ENCODE data around the gene PSMD4.

The PSMD4 gene

DNA sequence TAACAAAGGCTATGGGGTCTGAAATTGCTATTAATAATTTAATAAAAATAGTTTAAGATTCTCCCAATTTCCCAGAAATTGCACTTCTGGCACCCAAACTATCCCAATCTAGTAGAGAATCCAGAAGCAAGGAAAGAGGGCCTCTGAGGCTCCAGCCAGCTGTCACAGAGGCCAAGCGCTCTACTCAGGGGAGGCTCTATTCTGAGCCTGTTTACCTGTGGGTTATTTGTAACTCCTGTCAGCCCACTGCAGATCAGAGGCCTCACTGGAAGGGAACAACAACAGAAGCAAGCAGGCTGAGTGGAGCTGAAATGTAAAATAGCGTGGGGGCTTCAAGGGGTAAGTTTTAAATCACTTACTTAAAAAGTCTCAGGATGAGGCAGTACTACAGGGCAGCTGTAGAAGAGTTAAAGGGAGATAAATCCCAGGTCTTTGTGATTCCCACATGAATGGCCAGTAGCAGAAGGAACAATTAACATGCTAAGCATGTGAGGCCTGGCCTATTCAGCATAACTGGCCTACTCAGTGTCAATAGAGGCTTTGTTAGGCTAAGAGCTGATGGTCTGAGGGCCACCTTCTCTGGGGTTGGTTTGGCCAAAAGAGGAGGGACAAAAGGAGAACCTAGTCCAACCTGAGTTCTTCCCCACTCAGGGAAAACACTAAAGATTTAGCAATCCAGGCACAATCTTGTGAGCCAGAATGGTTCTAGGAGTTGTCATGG is 40.4 kb downstream of the PSMD4 start:
- Histone ChIP-seq H3K36me3 (replicated peaks) (peaks cover 80% of the 10 kb centered on the region), H3K4me3 (no peak overlapping the region), H3K9me3 (no peaks in the 10 kb centered on the region), H3K27me3 (ENCODE audit: low read depth) (no peaks in the 10 kb centered on the region), H3K4me1 (peaks cover 10% of the 10 kb centered on the region)
- peak; percentile 57 to 64 for DNase-seq (ENCODE audit: low spot score in 2 of 2)
- in situ Hi-C loops (cut with MboI; ENCODE audit: low sequenced_read_pairs) = no loop called here

DNA sequence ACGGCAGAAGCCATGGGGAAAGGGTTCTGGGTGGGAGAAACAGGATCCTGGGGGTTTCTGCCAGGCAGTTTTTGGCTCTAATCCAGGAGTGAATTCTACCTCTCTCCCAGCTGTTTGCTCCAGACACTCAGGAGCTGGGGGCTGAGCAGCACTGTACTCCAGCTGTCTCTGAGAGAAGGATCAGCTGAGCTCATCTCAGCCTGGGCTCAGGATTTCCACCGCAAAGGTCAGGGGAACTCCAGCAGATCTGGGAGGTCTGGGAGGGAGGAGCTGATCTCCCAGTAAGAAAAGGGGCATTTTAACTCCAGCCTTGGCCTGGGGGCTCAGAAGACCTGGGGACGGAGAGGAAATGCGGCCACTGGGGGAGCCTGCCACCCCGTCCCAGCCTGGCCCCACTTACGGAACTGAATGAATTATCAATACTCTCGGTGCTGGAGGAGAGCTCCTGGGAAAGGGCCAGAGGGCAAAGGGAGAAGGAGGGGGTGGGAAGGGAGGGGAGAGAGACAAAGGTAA is 55.3 kb downstream of the PSMD4 start:
- Histone ChIP-seq H3K4me1 (no peaks in the 10 kb centered on the region), H3K36me3 (replicated peaks) (peaks cover 61% of the 10 kb centered on the region), H3K9me3 (no peaks in the 10 kb centered on the region), H3K27me3 (ENCODE audit: low read depth) (no peaks in the 10 kb centered on the region), H3K4me3 (no peak overlapping the region)
- in situ Hi-C loops (cut with MboI; ENCODE audit: low sequenced_read_pairs) = no loop called here
- DNase-seq (ENCODE audit: low spot score in 2 of 2) = no peak

GRCh38 chr1:151311011-151311410 is 56.5 kb downstream of the PSMD4 start:
- Histone ChIP-seq H3K27me3 (ENCODE audit: low read depth) (no peaks in the 10 kb centered on the region), H3K9me3 (no peaks in the 10 kb centered on the region), H3K4me3 (no peak overlapping the region), H3K36me3 (replicated peaks) (peaks cover 57% of the 10 kb centered on the region), H3K4me1 (no peaks in the 10 kb centered on the region)
- in situ Hi-C loops (cut with MboI; ENCODE audit: low sequenced_read_pairs) = no loop called here
- DNase-seq (ENCODE audit: low spot score in 2 of 2) = no peak

DNA sequence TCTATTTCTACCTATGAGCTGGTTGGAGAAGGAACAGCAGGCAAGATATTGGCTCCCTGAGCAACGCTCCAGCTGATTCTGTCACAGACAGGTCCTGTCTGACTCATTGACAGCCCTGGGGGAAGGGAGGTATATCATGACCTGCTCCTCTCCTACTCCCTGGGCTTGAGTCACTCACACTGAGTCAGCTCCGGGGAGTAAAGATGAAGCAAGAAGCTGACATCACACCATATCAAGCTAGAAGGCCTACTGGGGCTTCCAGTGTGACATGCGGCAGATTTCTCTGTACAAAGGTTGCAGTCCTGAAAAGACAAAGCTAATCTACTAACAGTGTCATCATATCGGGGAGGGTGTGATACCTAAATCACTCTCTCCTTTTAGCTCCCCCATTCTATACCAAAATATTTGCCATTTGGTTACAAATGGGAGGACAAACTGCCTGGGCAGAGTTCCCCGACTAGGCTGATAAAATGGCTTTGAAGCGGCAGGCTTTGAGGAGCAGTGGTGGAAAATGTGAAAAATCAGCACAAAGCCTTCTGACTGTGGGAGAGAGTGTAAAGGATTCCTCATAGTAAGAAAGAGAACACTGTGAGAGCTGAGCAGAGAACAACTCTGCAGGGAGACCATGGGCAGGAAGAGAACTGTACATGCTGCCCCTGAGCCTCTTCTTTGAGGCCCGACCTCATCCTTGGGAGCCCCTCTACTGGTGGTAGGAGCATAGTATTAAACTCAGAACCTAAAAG is 57.2 kb downstream of the PSMD4 start:
- in situ Hi-C loops (cut with MboI; ENCODE audit: low sequenced_read_pairs) = no loop called here
- H3K9me3 ChIP-seq = no peaks in the 10 kb centered on the region
- H3K4me3 ChIP-seq = no peak overlapping the region
- no peak for DNase-seq (ENCODE audit: low spot score in 2 of 2)
- no peaks in the 10 kb centered on the region for H3K4me1 ChIP-seq
- H3K36me3 ChIP-seq (replicated peaks) = peaks cover 55% of the 10 kb centered on the region
- H3K27me3 ChIP-seq (ENCODE audit: low read depth) = no peaks in the 10 kb centered on the region

- Histone ChIP-seq H3K4me1 (no peaks in the 10 kb centered on the region), H3K27me3 (ENCODE audit: low read depth) (no peaks in the 10 kb centered on the region), H3K4me3 (no peak overlapping the region), H3K9me3 (no peaks in the 10 kb centered on the region), H3K36me3 (replicated peaks) (peaks cover 49% of the 10 kb centered on the region)
- in situ Hi-C loops (cut with MboI; ENCODE audit: low sequenced_read_pairs) = no loop called here
- DNase-seq (ENCODE audit: low spot score in 2 of 2) = no peak
These were observed 57.9 kb downstream of the PSMD4 start for GRCh38 chr1:151312411-151312810.

- Histone ChIP-seq H3K4me1 (no peaks in the 10 kb centered on the region), H3K4me3 (no peak overlapping the region), H3K9me3 (no peaks in the 10 kb centered on the region), H3K36me3 (replicated peaks) (peaks cover 45% of the 10 kb centered on the region), H3K27me3 (ENCODE audit: low read depth) (no peaks in the 10 kb centered on the region)
- in situ Hi-C loops (cut with MboI; ENCODE audit: low sequenced_read_pairs) = no loop called here
- no peak for DNase-seq (ENCODE audit: low spot score in 2 of 2)
These were observed 58.3 kb downstream of the PSMD4 start for GRCh38 chr1:151312826-151313225.

DNA sequence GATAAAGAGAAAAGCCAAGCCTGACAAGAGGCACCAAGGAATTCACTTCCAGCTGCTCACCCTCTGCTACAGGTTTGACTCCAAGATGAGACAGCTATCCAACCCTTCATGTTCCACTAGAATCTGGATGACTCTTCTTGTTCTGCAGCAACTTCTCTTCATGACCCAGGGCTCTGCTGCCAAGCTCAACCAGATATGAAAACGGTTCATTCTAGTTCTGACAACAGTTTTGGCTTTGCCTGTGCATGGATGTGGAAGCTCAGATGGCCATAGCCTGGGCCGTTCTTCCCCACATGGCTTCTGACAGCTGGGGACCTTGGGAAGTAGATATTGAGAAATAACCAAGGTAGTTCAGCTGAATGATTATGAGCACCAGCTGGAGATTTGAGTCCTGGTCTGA is 59.0 kb downstream of the PSMD4 start:
- in situ Hi-C loops (cut with MboI; ENCODE audit: low sequenced_read_pairs) = no loop called here
- no peaks in the 10 kb centered on the region for H3K27me3 ChIP-seq (ENCODE audit: low read depth)
- H3K4me1 ChIP-seq = no peaks in the 10 kb centered on the region
- H3K9me3 ChIP-seq = no peaks in the 10 kb centered on the region
- H3K36me3 ChIP-seq (replicated peaks) = peaks cover 38% of the 10 kb centered on the region
- no peak for DNase-seq (ENCODE audit: low spot score in 2 of 2)
- H3K4me3 ChIP-seq = no peak overlapping the region

DNA sequence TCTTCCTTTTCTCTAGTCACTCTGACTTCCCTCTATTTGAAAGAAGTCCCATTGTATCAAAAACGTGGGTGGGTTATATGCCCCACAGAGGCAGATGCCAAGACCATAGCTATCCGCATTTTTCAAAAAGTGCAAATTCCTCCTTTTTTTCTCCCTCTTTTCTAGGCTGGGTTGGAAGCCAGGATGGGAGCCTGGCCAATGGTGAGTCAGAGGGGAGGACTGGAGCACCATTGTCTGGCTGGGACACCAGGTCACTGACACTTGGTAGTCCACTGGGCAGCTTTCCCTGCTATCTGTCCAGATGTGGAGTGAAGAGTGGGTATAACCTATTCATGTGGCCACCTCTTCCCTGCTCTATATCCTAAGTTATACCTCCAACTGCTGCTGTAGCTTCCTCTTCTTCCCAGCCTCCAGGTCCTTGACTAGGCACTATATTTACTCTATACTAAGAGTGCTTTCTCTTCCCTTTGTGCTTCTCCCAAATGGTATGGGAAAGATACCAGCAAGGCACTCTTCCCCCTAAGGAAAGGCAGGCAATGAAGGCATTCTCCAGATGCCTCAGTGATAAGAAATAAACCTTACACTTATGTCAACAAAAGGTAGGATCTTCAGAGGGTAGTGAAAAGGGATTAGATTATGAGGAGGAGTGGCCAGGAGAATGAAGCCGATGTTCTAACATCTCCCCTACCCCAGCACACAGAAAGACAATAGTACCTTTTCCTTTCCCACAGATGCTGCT is 59.8 kb downstream of the PSMD4 start:
- Histone ChIP-seq H3K4me3 (no peak overlapping the region), H3K27me3 (ENCODE audit: low read depth) (no peaks in the 10 kb centered on the region), H3K36me3 (replicated peaks) (peaks cover 34% of the 10 kb centered on the region), H3K4me1 (no peaks in the 10 kb centered on the region), H3K9me3 (no peaks in the 10 kb centered on the region)
- DNase-seq (ENCODE audit: low spot score in 2 of 2) = no peak
- in situ Hi-C loops (cut with MboI; ENCODE audit: low sequenced_read_pairs) = no loop called here

DNA sequence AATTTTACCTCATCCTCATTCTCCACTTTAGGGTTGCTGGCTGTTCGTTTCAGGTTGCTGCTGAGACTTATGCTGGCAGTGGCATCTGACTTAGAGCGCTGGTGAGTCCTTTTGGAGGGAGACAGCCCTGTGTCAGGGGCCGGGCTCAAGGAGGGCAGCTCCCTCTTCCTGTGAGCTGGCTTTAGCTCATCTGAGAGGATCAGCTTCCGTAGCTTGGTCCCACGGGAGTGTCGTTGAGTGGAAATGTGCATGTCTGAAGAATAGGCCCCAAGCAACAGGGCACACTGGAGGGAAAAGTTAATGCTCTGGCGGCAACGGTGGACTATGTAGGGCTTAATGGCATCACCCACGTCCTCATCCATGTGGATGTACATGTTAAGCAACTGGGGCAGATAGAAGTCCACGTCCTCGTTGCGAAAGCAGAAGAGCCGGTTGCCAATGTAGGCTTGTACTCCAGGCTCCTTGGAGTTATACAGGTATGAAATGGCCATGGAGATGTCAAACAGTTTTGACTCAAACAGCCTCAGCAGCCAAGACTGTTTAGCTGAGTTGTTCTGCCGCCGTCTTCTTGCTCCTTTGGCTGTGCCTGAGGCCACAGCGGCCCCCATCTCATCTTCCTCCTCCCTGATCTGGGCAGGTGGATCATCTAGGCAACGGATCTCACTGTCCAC is 61.2 kb downstream of the PSMD4 start:
- Histone ChIP-seq H3K9me3 (no peaks in the 10 kb centered on the region), H3K27me3 (ENCODE audit: low read depth) (no peaks in the 10 kb centered on the region), H3K36me3 (replicated peaks) (peaks cover 41% of the 10 kb centered on the region), H3K4me3 (no peak overlapping the region), H3K4me1 (no peaks in the 10 kb centered on the region)
- DNase-seq (ENCODE audit: low spot score in 2 of 2) = no peak
- in situ Hi-C loops (cut with MboI; ENCODE audit: low sequenced_read_pairs) = no loop called here
